OCI-M2 (cell line): Measurements from ENCODE around the gene EIF4G1.

Experiments
- DNase-seq: peaks from one replicate; lab custom pipeline; 2025; ENCODE audit not compliant: unreplicated experiment; lab: John Stamatoyannopoulos, UW

Gene EIF4G1

GRCh38 chr3:184349563-184350470 is 35.4 kb downstream of the EIF4G1 start:
- no peak for DNase-seq

- no peak for DNase-seq
Observed at GRCh38 chr3:184350618-184351017, 36.2 kb downstream of the EIF4G1 start.

- no peak for DNase-seq
Observed at GRCh38 chr3:184351511-184352148, 37.2 kb downstream of the EIF4G1 start.

GRCh38 chr3:184352149-184352785 is 37.9 kb downstream of the EIF4G1 start:
- no peak for DNase-seq

GRCh38 chr3:184352897-184353545 is 38.6 kb downstream of the EIF4G1 start:
- DNase-seq: no peak

GRCh38 chr3:184353546-184353941 is 39.1 kb downstream of the EIF4G1 start:
- DNase-seq: no peak

- DNase-seq: no peak
Observed at GRCh38 chr3:184354121-184354728, 39.8 kb downstream of the EIF4G1 start.

- DNase-seq: no peak
Observed at GRCh38 chr3:184354754-184355153, 40.3 kb downstream of the EIF4G1 start.

- no peak for DNase-seq
Observed at GRCh38 chr3:184355261-184356040, 41.0 kb downstream of the EIF4G1 start.

- no peak for DNase-seq
Observed at GRCh38 chr3:184357248-184358123, 43.1 kb downstream of the EIF4G1 start.

- no peak for DNase-seq
Observed at GRCh38 chr3:184358124-184358767, 43.8 kb downstream of the EIF4G1 start.

- DNase-seq: no peak
Observed at GRCh38 chr3:184358921-184359350, 44.5 kb downstream of the EIF4G1 start.

- no peak for DNase-seq
Observed at GRCh38 chr3:184359610-184360009, 45.2 kb downstream of the EIF4G1 start.

GRCh38 chr3:184360070-184360928 is 45.9 kb downstream of the EIF4G1 start:
- no peak for DNase-seq

- DNase-seq: no peak
Observed at GRCh38 chr3:184360929-184361531, 46.6 kb downstream of the EIF4G1 start.

GRCh38 chr3:184361532-184361931 is 47.1 kb downstream of the EIF4G1 start, which contains the start of the genes CLCN2 and POLR2H:
TSS of gene CLCN2 (minus strand) at chr3:184361605. CDS start at chr3:184361479, 126 bp downstream.
TSS of gene POLR2H (plus strand) at chr3:184361710. CDS start at chr3:184363493, 1,783 bp downstream.
- DNase-seq: no peak
